Erythroblast (primary cell): ENCODE results near the gene CPT1A.

Experiments
- GATA1 ChIP-seq: IDR thresholded peaks from 2 replicates; pipeline ENCODE4 v1.6.1; 2011; ENCODE audit warnings: low read depth, mild to moderate bottlenecking, control low read depth, low read length, moderate library complexity
- POLR2A ChIP-seq: IDR thresholded peaks from 2 replicates; pipeline ENCODE4 v1.6.1; 2011; ENCODE audit warnings: mild to moderate bottlenecking, low read length

DNA sequence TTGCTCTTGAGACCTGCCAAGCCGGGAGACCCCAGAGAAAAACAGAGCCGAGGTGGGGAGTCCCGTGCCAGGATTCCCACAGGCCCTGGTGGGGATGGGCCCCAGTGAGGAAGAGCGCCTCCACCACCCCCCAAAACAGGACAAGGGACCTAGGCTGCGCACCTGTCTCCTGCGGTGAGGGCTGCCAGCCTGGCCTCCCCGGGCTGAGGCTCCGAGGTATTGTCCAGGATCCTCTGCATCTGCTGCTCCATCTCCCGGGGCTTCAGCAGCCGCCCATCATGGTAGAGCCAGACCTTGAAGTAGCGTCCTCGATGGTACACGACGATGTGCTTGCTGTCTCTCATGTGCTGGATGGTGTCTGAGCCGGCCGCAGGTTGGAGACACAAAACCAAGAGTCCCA, 57.1 kb downstream of the CPT1A start:
- TF ChIP-seq POLR2A = no peak
- TF ChIP-seq GATA1 = no peak
